RWPE1 (cell line): Measurements from ENCODE around the gene TRIM8.

ENCODE experiments used
- CTCF ChIA-PET: fragments of 350-600 bp; sonication (Branson Sonifier 250); formaldehyde crosslinking; extraction: SDS; loops from one replicate; lab custom pipeline; 2021; lab: Yijun Ruan, JAX
- POLR2A ChIA-PET: fragments of 400-600 bp; formaldehyde crosslinking; extraction: SDS; loops from one replicate; lab custom pipeline; 2020; ENCODE audit warnings: antibody characterized with exemption; ENCODE audit not compliant: low non-redundant PET; lab: Yijun Ruan, JAX
- DNase-seq: peaks from one replicate; pipeline ENCODE4 v3.0.0; 2012; ENCODE audit warnings: low spot score
- H3K27ac ChIP-seq: fragments of 450-650 bp; 2 replicates; pipeline ENCODE4 v1.5.1; 2017
- TF ChIP-seq, protein P1 (sequence below): fragments of 450-650 bp; conservative IDR thresholded peaks from 2 replicates; pipeline ENCODE4 v1.5.1; 2017; ENCODE audit warnings: low read depth, mild to moderate bottlenecking

TRIM8 gene

DNA sequence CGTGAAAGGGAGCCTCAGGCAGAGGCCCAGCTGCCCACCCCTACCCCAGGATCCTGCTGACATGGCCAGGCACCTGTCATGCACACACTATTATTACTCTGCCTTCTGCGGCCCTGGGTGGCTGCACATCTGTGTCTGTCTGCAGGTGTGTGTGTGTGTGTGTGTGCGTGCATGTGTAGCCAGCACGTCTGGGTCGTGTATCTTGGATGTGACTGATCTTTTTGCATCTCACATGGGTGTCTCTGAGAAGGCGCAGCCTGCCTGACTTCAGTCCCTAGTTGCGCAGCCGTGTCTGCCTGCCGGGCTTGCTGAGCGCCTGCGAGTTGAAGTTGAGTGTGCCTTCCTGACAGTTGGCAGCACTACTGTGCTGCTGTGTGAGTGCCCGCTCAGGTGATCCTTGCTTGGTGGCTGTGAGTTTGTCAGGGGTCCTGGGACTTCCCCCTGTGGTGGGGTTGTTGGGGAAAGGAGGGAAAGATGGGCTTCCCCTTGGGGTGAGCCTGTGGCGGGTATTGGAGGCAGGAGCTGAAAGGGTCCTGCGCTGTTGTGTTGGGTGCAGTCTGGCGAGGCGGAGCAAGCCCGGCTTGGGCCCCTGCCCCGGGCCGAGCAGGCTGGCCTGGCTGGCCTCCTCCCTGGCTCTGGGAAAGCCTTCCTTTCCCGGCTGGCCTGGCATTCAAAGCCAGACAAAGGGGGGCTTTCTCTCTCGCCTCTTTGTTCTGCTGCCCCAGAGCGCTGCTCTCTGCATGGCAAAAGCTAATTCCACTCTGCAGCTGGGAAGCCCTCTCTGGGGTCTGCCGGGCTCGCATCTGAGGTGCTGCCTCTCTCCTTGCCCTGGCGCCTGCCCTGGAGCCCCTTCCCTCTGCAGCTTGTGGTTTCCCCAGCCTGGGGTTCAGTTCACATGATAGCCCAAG, 4.9 kb downstream of the TRIM8 start:
- TF ChIP-seq, protein P1, sequence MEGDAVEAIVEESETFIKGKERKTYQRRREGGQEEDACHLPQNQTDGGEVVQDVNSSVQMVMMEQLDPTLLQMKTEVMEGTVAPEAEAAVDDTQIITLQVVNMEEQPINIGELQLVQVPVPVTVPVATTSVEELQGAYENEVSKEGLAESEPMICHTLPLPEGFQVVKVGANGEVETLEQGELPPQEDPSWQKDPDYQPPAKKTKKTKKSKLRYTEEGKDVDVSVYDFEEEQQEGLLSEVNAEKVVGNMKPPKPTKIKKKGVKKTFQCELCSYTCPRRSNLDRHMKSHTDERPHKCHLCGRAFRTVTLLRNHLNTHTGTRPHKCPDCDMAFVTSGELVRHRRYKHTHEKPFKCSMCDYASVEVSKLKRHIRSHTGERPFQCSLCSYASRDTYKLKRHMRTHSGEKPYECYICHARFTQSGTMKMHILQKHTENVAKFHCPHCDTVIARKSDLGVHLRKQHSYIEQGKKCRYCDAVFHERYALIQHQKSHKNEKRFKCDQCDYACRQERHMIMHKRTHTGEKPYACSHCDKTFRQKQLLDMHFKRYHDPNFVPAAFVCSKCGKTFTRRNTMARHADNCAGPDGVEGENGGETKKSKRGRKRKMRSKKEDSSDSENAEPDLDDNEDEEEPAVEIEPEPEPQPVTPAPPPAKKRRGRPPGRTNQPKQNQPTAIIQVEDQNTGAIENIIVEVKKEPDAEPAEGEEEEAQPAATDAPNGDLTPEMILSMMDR, result no peak
- ChIA-PET CTCF (interaction anchor here (0.6 to 0.7 kb wide), 2 partner anchors 24 to 295 kb away, joined by 3 to 4 read pairs; no protein-coding TSS in a partner anchor), POLR2A (no interaction called here)
- DNase-seq, result no peak
- H3K27ac ChIP-seq, result peak overlapping the region; percentile 100

DNA sequence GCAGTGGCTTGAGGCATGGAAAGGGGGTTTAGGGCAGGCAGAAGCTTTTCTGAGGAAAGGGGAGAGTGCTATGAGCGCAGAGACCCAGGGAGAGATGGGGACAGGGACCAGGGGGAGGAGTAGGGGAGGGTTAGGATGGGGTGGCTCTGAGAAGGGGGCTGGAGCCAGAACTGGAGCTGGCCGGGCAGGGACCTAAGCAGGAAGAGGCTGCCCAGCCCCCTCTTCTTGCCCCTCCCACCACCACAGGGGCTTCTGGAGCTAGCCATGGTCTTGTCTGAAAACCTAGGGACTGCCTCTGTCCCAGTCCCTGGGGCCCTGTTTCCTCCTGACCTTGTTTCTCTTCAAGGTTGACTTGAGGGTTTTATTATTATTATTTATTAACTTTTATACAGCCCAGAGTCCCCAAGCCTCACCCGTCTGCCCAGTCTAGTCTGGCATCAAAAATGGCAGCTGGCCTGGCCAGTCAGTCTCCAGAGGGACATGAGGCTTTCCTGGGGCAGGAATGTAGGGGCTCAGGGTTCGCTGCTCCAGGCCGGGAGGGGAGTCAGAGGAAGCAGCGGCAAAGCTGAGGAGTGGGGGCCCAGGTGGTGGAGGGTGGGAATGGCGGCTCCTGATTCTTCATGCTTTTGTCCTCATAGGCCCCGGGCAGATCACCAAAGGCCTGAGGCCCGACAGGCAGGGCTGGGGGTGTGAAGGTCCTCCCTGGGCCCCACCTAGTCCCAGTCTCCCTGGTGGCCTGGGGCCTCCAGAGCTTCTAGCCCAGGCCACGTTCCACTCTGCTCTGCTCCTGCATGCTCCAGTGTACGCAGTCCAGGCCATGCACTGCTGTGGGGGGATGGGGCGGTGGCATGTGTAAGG, 5.7 kb downstream of the TRIM8 start:
- peak overlapping the region; percentile 100 for H3K27ac ChIP-seq
- no peak for DNase-seq
- POLR2A ChIA-PET, result no interaction called here
- TF ChIP-seq, protein P1, result no peak
- CTCF ChIA-PET, result interaction anchor here (0.6 to 0.7 kb wide), 3 partner anchors 23 to 703 kb away, joined by 4 to 5 read pairs (median 4); no protein-coding TSS in a partner anchor

DNA sequence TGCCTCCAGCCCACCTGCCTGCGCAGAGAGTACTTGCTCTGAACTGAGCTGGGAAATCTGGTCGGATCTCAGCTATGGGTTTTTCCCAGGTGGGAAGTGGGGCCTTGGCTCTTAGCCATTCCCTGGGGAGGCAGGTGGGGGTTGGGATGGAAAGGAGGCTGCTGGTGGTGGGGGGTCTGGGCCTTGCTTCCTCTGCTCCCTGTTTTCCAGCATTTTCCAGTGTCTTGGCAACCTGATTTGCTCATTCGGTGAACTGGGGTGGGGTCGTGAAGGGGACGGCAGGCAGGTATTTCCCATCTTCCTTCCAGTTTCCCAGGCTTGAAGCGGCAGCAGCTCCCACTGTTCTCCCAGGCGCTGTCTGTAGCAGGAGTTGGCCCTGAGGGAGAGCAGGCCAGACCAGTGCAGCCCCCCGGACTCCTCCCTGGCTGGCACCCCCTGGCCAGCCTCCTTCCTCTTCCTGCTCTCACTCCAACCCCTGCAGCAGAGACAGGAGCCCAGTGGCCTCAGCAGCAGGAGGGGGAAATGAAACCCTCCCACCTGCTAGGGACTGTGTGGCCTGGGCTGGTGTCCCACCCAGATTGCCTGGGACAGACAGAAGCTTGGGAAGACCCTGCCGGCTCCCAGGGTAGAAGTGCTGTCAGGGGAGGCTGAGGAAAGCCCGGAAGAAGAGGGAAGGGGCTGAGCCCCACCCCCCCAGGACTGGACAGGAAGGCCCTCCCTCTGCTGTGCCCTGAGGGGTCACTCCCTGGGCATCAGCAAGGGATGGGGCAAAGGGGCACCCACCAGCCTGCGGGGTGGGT, 6.6 kb downstream of the TRIM8 start:
- CTCF ChIA-PET, result interaction anchor here (0.6 kb wide), 2 partner anchors 248 to 702 kb away, joined by 3 to 4 read pairs; no protein-coding TSS in a partner anchor
- TF ChIP-seq, protein P1, result no peak
- POLR2A ChIA-PET, result no interaction called here
- DNase-seq, result no peak
- peak overlapping the region; percentile 100 for H3K27ac ChIP-seq

DNA sequence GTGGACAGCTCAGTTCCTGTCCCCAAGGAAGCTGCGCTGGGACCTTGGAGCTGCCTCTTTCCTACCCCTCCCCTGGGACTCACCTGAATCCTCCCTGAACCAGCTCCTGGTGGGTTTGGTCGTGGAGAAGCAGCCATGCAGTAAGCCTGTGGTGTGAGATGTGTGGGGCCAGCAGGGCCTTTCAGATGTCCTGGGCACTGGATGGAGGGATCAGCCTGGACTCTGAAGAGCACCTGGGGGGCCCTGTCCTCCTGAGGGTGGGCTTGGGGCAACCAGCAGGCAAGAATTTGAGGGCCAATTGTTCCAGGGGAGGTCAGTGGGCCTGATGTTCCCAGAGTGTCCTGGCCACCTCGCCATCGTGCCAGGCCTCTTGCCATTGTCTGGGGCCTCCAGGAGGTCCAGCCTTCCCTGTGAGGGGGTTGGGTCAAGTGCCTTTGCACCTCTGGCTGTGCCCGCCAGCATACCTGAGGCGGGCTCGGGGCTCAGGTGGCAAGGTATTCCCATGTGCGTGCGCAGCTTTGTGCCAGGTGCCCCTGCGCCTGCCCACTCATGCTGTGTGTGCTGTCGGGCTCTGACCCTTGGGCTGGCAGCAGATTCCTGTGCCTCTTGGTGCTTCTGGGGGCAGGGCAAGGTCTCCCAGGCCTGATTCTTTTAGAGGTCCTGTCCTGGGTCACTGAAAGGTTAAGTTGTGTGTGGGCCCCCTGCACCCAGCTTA, 7.3 kb downstream of the TRIM8 start:
- ChIA-PET POLR2A (no interaction called here), CTCF (interaction anchor here (0.6 kb wide), 2 partner anchors 148 to 248 kb away, joined by 3 read pairs; partner anchors contain the start of gene SUFU)
- H3K27ac ChIP-seq, result peak overlapping the region; percentile 100
- DNase-seq, result no peak
- TF ChIP-seq, protein P1, result no peak

DNA sequence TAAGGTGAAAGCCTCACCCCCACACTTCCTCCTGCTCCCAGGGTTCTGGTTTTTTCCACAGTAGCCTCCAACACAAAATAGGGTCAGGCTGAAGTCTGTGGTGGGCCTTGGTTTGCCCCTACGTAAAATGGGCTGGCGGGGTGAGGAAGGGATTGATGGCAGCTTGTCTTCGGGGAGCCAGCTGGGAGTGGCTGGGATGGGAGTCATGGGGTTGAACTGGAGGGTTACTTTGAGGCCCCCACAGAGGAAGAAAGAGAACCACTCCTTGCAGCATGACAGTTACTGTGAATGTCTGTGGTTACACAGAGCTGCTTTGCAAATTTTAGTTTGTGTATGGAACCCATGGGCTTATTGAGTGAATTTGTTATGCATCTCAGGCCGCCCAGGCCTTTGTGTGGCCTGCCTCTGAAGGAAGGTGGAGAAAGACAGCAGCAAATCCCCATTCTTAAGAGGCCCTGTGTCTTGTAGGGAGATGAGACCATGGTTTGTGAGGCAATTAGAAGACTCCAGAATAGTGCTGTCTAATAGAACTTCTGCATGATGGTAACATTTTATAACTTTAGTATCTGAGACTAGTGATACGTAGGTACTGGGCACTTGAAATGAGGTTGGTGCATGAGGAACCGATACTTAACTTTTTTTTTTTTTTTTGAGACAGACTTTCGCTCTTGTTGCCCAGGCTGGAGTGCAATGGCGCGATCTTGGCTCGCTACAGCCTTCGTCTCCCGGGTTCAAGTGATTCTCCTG, 8.1 kb downstream of the TRIM8 start:
- TF ChIP-seq, protein P1, result no peak
- CTCF ChIA-PET, result interaction anchor here (0.6 kb wide), 1 partner anchor 148 kb away, joined by 3 read pairs; the partner anchor contains the start of gene SUFU
- POLR2A ChIA-PET, result interaction anchor here (0.7 kb wide), 1 partner anchor 193 kb away, joined by 6 read pairs; no protein-coding TSS in a partner anchor
- no peak for DNase-seq
- peak overlapping the region; percentile 100 for H3K27ac ChIP-seq
